Measurements from ENCODE around the gene PPFIA2.

DNA sequence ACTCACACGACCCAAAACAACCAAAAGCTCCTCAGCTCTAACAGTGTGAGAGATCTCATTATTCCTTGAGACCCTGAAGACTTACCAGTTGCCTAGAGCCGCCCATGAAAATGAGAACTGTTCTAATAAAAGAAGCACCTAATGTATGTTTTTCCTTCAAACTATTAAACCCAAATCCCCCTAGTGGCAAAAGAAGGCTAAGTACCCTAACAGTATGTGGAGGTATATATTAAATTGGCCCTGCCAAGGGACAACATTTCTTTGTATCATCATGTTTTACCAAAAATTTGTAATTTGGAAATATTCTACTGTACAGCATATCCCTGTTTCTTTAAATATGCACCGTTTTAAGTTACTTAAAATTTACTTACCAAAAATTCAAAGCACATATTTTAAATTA is 38.0 kb upstream of the PPFIA2 start:
- TF ChIP-seq GATA2 (IDR thresholded peaks at IDR 0.05; ENCODE audit: low read depth, low read length): no peak
- no peak for TF ChIP-seq GATA3 (IDR thresholded peaks at IDR 0.05; ENCODE audit: low read depth, low read length)
